ENCODE measurements around the gene EPS8L1.

Gene EPS8L1

GRCh38 chr19:55133639-55134444 is 58.2 kb downstream of the EPS8L1 start:
- Histone ChIP-seq H3K4me3 (ENCODE audit: low read length in 2 of 2) (no peak overlapping the region), H3K36me3 (replicated peaks in 1 of 2; ENCODE audit: control insufficient read depth in 2 of 2, insufficient read depth in 2 of 2, low read length in 2 of 2) (peaks cover 0 to 2% of the 10 kb centered on the region in 2 donors), H3K9me3 (replicated peaks in 1 of 2; ENCODE audit: control insufficient read depth in 2 of 2, insufficient read depth in 1 of 2, low read depth in 1 of 2, low read length in 2 of 2) (no peaks in the 10 kb centered on the region), H3K18ac (ENCODE audit: low read length) (peak overlapping the region; percentile 90), H3K23ac (ENCODE audit: low read depth, low read length, poor library complexity) (no peak overlapping the region), H4K91ac (ENCODE audit: low read depth, low read length, poor library complexity) (no peak overlapping the region), H3K27ac (replicated peaks; ENCODE audit: low read length) (no peak overlapping the region), H4K8ac (ENCODE audit: low read depth, low read length) (no peak overlapping the region), H2BK12ac (ENCODE audit: low read length) (peak overlapping the region; percentile 84), H3K4ac (ENCODE audit: low read length) (peak overlapping the region; percentile 23), H2BK15ac (ENCODE audit: low read length) (peak overlapping the region; percentile 89), H2AFZ (ENCODE audit: low read length) (peak overlapping the region; percentile 81), H3K27me3 (ENCODE audit: control insufficient read depth in 3 of 3, insufficient read depth in 3 of 3, low read depth in 1 of 3, low read length in 3 of 3) (peaks cover 0 to 17% (median 0%) of the 10 kb centered on the region in 3 experiments), H3K79me1 (ENCODE audit: low read depth, low read length) (no peaks in the 10 kb centered on the region), H3K4me2 (ENCODE audit: insufficient read depth, low read length, poor library complexity, severe bottlenecking) (peak overlapping the region; percentile 2), H2BK5ac (ENCODE audit: low read length) (peak overlapping the region; percentile 66), H2BK120ac (ENCODE audit: low read depth, low read length) (no peak overlapping the region), H3K9ac (ENCODE audit: low read depth, low read length, poor library complexity) (peak overlapping the region; percentile 70), H3K14ac (ENCODE audit: low read length) (peak overlapping the region; percentile 21), H2AK5ac (ENCODE audit: low read depth, low read length) (peak overlapping the region; percentile 88), H3K4me1 (ENCODE audit: control insufficient read depth in 2 of 2, insufficient read depth in 1 of 2, low read depth in 1 of 2, low read length in 2 of 2) (peaks cover 7 to 11% of the 10 kb centered on the region in 2 donors)
- no CpG with 5 or more reads among the region's 25 CpGs for WGBS, 2 donors (ENCODE audit: extremely low coverage in 2 of 2, insufficient read length in 2 of 2, insufficient replicate concordance in 1 of 2)
- no peak for DNase-seq (ENCODE audit: low spot score)

- H3K23ac ChIP-seq (ENCODE audit: low read depth, low read length, poor library complexity) = no peak overlapping the region
- H3K9me3 ChIP-seq (replicated peaks in 1 of 2; ENCODE audit: control insufficient read depth in 2 of 2, insufficient read depth in 1 of 2, low read depth in 1 of 2, low read length in 2 of 2) = no peaks in the 10 kb centered on the region
- no peak overlapping the region for H3K4me2 ChIP-seq (ENCODE audit: insufficient read depth, low read length, poor library complexity, severe bottlenecking)
- no peak overlapping the region for H2BK5ac ChIP-seq (ENCODE audit: low read length)
- no peak overlapping the region for H2BK12ac ChIP-seq (ENCODE audit: low read length)
- H2BK15ac ChIP-seq (ENCODE audit: low read length) = no peak overlapping the region
- H2BK120ac ChIP-seq (ENCODE audit: low read depth, low read length) = no peak overlapping the region
- no peak for DNase-seq (ENCODE audit: low spot score)
- peaks cover 7 to 11% of the 10 kb centered on the region in 2 donors for H3K4me1 ChIP-seq (ENCODE audit: control insufficient read depth in 2 of 2, insufficient read depth in 1 of 2, low read depth in 1 of 2, low read length in 2 of 2)
- no peak overlapping the region for H4K91ac ChIP-seq (ENCODE audit: low read depth, low read length, poor library complexity)
- H3K27ac ChIP-seq (replicated peaks; ENCODE audit: low read length) = no peak overlapping the region
- no peaks in the 10 kb centered on the region for H3K79me1 ChIP-seq (ENCODE audit: low read depth, low read length)
- no CpG with 5 or more reads among the region's 3 CpGs for WGBS, 2 donors (ENCODE audit: extremely low coverage in 2 of 2, insufficient read length in 2 of 2, insufficient replicate concordance in 1 of 2)
- no peak overlapping the region for H4K8ac ChIP-seq (ENCODE audit: low read depth, low read length)
- H2AK5ac ChIP-seq (ENCODE audit: low read depth, low read length) = no peak overlapping the region
- no peak overlapping the region for H3K9ac ChIP-seq (ENCODE audit: low read depth, low read length, poor library complexity)
- no peak overlapping the region for H3K18ac ChIP-seq (ENCODE audit: low read length)
- no peak overlapping the region for H3K14ac ChIP-seq (ENCODE audit: low read length)
- H3K27me3 ChIP-seq (ENCODE audit: control insufficient read depth in 3 of 3, insufficient read depth in 3 of 3, low read depth in 1 of 3, low read length in 3 of 3) = peaks cover 0 to 11% (median 0%) of the 10 kb centered on the region in 3 experiments
- H3K36me3 ChIP-seq (replicated peaks in 1 of 2; ENCODE audit: control insufficient read depth in 2 of 2, insufficient read depth in 2 of 2, low read length in 2 of 2) = peaks cover 0 to 2% of the 10 kb centered on the region in 2 donors
- no peak overlapping the region for H2AFZ ChIP-seq (ENCODE audit: low read length)
- no peak overlapping the region for H3K4me3 ChIP-seq (ENCODE audit: low read length in 2 of 2)
- H3K4ac ChIP-seq (ENCODE audit: low read length) = no peak overlapping the region
Measured at GRCh38 chr19:55134736-55135135, 59.1 kb downstream of the EPS8L1 start.

GRCh38 chr19:55136399-55137102 is 60.9 kb downstream of the EPS8L1 start:
- no peaks in the 10 kb centered on the region for H3K9me3 ChIP-seq (replicated peaks in 1 of 2; ENCODE audit: control insufficient read depth in 2 of 2, insufficient read depth in 1 of 2, low read depth in 1 of 2, low read length in 2 of 2)
- H3K4ac ChIP-seq (ENCODE audit: low read length) = no peak overlapping the region
- peaks cover 0 to 2% of the 10 kb centered on the region in 2 donors for H3K36me3 ChIP-seq (replicated peaks in 1 of 2; ENCODE audit: control insufficient read depth in 2 of 2, insufficient read depth in 2 of 2, low read length in 2 of 2)
- H4K91ac ChIP-seq (ENCODE audit: low read depth, low read length, poor library complexity) = no peak overlapping the region
- H3K27me3 ChIP-seq (ENCODE audit: control insufficient read depth in 3 of 3, insufficient read depth in 3 of 3, low read depth in 1 of 3, low read length in 3 of 3) = peaks cover 0 to 3% (median 0%) of the 10 kb centered on the region in 3 experiments
- no peak overlapping the region for H2AK5ac ChIP-seq (ENCODE audit: low read depth, low read length)
- no peak overlapping the region for H3K27ac ChIP-seq (replicated peaks; ENCODE audit: low read length)
- H2AFZ ChIP-seq (ENCODE audit: low read length) = no peak overlapping the region
- DNase-seq (ENCODE audit: low spot score) = no peak
- WGBS, 2 donors (ENCODE audit: extremely low coverage in 2 of 2, insufficient read length in 2 of 2, insufficient replicate concordance in 1 of 2) = no CpG with 5 or more reads among the region's 17 CpGs
- H3K9ac ChIP-seq (ENCODE audit: low read depth, low read length, poor library complexity) = no peak overlapping the region
- H3K79me1 ChIP-seq (ENCODE audit: low read depth, low read length) = no peaks in the 10 kb centered on the region
- H3K4me2 ChIP-seq (ENCODE audit: insufficient read depth, low read length, poor library complexity, severe bottlenecking) = no peak overlapping the region
- H2BK120ac ChIP-seq (ENCODE audit: low read depth, low read length) = no peak overlapping the region
- peaks cover 10 to 13% of the 10 kb centered on the region in 2 donors for H3K4me1 ChIP-seq (ENCODE audit: control insufficient read depth in 2 of 2, insufficient read depth in 1 of 2, low read depth in 1 of 2, low read length in 2 of 2)
- no peak overlapping the region for H2BK15ac ChIP-seq (ENCODE audit: low read length)
- H3K4me3 ChIP-seq (ENCODE audit: low read length in 2 of 2) = no peak overlapping the region
- H2BK5ac ChIP-seq (ENCODE audit: low read length) = no peak overlapping the region
- H2BK12ac ChIP-seq (ENCODE audit: low read length) = no peak overlapping the region
- no peak overlapping the region for H3K23ac ChIP-seq (ENCODE audit: low read depth, low read length, poor library complexity)
- H3K14ac ChIP-seq (ENCODE audit: low read length) = no peak overlapping the region
- H4K8ac ChIP-seq (ENCODE audit: low read depth, low read length) = no peak overlapping the region
- H3K18ac ChIP-seq (ENCODE audit: low read length) = no peak overlapping the region
